Lower leg skin (tissue), 3 donors: ENCODE measurements around the gene SP9.

Source experiments
- CTCF ChIP-seq, 3 donors: fragments of 450-650 bp; IDR thresholded peaks; one replicate each; pipeline ENCODE4 v1.5.1; 2016; ENCODE audit warnings: antibody characterized with exemption in 3 of 3, mild to moderate bottlenecking in 3 of 3, moderate library complexity in 2 of 3
- POLR2A ChIP-seq, 2 donors: fragments of 450-650 bp; IDR thresholded peaks; one replicate each; pipeline ENCODE4 v1.6.1; 2016 to 2017; ENCODE audit warnings: antibody characterized with exemption in 2 of 2, mild to moderate bottlenecking in 1 of 2, moderate library complexity in 1 of 2

- TF ChIP-seq CTCF (IDR thresholded peaks at IDR 0.05) (no peak), POLR2A (IDR thresholded peaks at IDR 0.05) (no peak)
Measured at GRCh38 chr2:174324530-174324929, 10.2 kb upstream of the SP9 start.
